Left lobe of liver (tissue), 2 donors: ENCODE data around the gene LONP2. TPM values are rescaled to one million over a fixed set of nuclear protein-coding genes. Genes with fewer than 3 reads are reported as not detected.

Source experiments
- ATAC-seq: fragments of 200-7000 bp; cut with Tn5 transposase; one replicate; pipeline ENCODE4 v1.9.1; 2020; ENCODE audit warnings: mild to moderate bottlenecking, moderate library complexity
- DNase-seq: peaks from one replicate; pipeline ENCODE4 v3.0.0-alpha.2; 2020; ENCODE audit warnings: low spot score
- total RNA-seq: library from RNA; stranded (reverse); gene quantifications from one replicate; pipeline ENCODE4 v1.2.1, GENCODE V29; 2021
- donor health status: DM: no; HTN: no; CAD: no; lungs with moderate emphysema.
- donor health status: DM: no; HTN: yes; CAD: no.

Gene LONP2
- 162 TPM for total RNA-seq

- ATAC-seq (peak; percentile 86), DNase-seq (peak; percentile 97)
Observed at GRCh38 chr16:48244080-48244862, at the start of gene LONP2. TSS of gene LONP2 (plus strand) at chr16:48244300. CDS start at chr16:48244389, 89 bp downstream.

GRCh38 chr16:48194828-48195556, 49.1 kb upstream of the LONP2 start:
- peak; percentile 77 for ATAC-seq

GRCh38 chr16:48197294-48197693, 46.8 kb upstream of the LONP2 start:
- ATAC-seq (no peak), DNase-seq (no peak)

More at GRCh38 chr16:48194828-48195556, 49.1 kb upstream of the LONP2 start:
- no peak for DNase-seq

GRCh38 chr16:48201515-48202201, 42.4 kb upstream of the LONP2 start:
- peak; percentile 20 for ATAC-seq
- no peak for DNase-seq

GRCh38 chr16:48203974-48204824, 39.9 kb upstream of the LONP2 start:
- peak; percentile 94 for DNase-seq
- ATAC-seq = peak; percentile 78

GRCh38 chr16:48204825-48205151, 39.3 kb upstream of the LONP2 start:
- peak; percentile 47 for ATAC-seq
- DNase-seq = no peak

GRCh38 chr16:48206594-48207242, 37.4 kb upstream of the LONP2 start:
- peak; percentile 59 for DNase-seq
- peak; percentile 43 for ATAC-seq

- ATAC-seq (peak; percentile 88), DNase-seq (peak; percentile 86)
Observed at GRCh38 chr16:48210747-48211146, 33.4 kb upstream of the LONP2 start.

- ATAC-seq = no peak
- DNase-seq = no peak
Observed at GRCh38 chr16:48212033-48212432, 32.1 kb upstream of the LONP2 start.

- no peak for ATAC-seq
- DNase-seq = no peak
Observed at GRCh38 chr16:48215738-48216137, 28.4 kb upstream of the LONP2 start.

- no peak for DNase-seq
- ATAC-seq = no peak
Observed at GRCh38 chr16:48217708-48218107, 26.4 kb upstream of the LONP2 start.

GRCh38 chr16:48218473-48218872, 25.6 kb upstream of the LONP2 start:
- no peak for DNase-seq
- no peak for ATAC-seq

GRCh38 chr16:48220891-48221290, 23.2 kb upstream of the LONP2 start:
- DNase-seq = no peak
- ATAC-seq = no peak

- DNase-seq (no peak), ATAC-seq (no peak)
Observed at GRCh38 chr16:48223490-48223889, 20.6 kb upstream of the LONP2 start.

- DNase-seq (no peak), ATAC-seq (no peak)
Observed at GRCh38 chr16:48225456-48225855, 18.6 kb upstream of the LONP2 start.

- DNase-seq (no peak), ATAC-seq (peak; percentile 40)
Observed at GRCh38 chr16:48231727-48232492, 12.2 kb upstream of the LONP2 start.

GRCh38 chr16:48232493-48233040, 11.5 kb upstream of the LONP2 start:
- ATAC-seq (no peak), DNase-seq (no peak)

- DNase-seq = peak; percentile 83
Observed at GRCh38 chr16:48234630-48235029, 9.5 kb upstream of the LONP2 start.

GRCh38 chr16:48235058-48235555, 9.0 kb upstream of the LONP2 start:
- no peak for DNase-seq
- ATAC-seq = peak; percentile 2

More at GRCh38 chr16:48234630-48235029, 9.5 kb upstream of the LONP2 start:
- ATAC-seq = peak; percentile 77
